Retinal pigment epithelial cell (primary cell): ENCODE measurements around the gene KANSL3.

Experiments
- DNase-seq: peaks from one replicate; pipeline ENCODE4 v3.0.0-alpha.2; 2010; ENCODE audit warnings: low read depth
- H3K4me3 ChIP-seq: 2 replicates; pipeline ENCODE4 v1.5.1; 2011; ENCODE audit warnings: mild to moderate bottlenecking, low read length, control low read depth, moderate library complexity
- TF ChIP-seq, protein P1 (sequence below): conservative IDR thresholded peaks from 2 replicates; pipeline ENCODE4 v1.5.1; 2011; ENCODE audit warnings: low read depth, low read length, control low read depth, inconsistent platforms

The KANSL3 gene

DNA sequence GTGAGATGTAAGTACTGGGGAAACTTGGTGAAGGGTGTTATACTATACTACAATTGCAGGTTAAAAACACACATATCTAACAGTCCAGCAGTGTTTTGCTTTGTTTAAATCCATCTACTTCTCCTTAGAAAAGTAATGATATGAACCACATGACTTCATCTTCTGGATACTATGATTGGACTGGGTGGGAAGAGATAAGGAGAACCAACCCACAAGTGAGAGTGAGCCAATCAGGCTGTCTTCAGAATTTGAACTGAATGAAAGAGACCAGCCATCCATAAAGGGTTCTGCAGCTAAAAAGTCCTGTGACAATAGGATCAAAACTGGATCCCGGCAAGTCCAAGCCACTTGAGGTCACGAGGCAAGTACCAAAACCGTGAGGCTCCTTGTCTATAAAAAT, 46.6 kb downstream of the KANSL3 start:
- TF ChIP-seq, protein P1, sequence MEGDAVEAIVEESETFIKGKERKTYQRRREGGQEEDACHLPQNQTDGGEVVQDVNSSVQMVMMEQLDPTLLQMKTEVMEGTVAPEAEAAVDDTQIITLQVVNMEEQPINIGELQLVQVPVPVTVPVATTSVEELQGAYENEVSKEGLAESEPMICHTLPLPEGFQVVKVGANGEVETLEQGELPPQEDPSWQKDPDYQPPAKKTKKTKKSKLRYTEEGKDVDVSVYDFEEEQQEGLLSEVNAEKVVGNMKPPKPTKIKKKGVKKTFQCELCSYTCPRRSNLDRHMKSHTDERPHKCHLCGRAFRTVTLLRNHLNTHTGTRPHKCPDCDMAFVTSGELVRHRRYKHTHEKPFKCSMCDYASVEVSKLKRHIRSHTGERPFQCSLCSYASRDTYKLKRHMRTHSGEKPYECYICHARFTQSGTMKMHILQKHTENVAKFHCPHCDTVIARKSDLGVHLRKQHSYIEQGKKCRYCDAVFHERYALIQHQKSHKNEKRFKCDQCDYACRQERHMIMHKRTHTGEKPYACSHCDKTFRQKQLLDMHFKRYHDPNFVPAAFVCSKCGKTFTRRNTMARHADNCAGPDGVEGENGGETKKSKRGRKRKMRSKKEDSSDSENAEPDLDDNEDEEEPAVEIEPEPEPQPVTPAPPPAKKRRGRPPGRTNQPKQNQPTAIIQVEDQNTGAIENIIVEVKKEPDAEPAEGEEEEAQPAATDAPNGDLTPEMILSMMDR, result no peak
- no peak for DNase-seq
- H3K4me3 ChIP-seq, result no peak overlapping the region

DNA sequence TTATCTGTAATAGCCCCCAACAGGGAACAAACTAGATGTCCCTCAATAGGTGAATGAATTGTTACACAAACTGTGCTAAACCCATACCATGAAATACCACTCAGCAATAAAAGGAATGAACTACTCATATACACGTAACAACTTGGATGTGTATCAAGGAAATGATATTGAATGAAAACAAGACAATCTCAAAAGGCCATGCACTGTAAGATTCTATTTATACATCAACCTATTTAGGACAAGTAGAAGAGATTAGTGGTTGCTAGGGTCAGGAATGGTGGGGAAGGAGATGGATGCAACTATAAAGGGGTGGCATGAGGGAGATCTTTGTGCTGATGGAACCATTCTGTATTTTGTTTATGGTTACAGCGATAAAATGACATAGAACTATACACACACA, 47.1 kb downstream of the KANSL3 start:
- DNase-seq, result no peak
- TF ChIP-seq, protein P1, result no peak
- no peak overlapping the region for H3K4me3 ChIP-seq

DNA sequence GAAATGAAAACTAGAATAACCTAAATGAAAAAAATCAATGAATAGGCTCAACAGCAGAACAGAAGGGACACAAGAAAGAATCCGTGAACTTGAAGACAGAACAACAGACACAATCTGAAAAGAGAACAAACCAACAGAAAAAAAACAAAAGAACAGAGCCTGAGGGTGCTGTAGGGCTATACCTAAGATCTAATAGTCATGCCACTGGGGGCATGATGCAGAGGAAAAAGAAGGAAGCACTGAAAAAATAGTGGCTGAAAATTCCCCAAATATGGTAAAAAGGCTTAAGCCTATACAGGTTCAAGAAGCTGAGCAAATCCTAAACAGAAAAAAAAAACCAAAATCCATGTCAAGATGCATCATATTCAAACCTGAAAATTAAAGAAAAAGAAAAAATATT, 50.3 kb downstream of the KANSL3 start:
- TF ChIP-seq, protein P1, result no peak
- no peak overlapping the region for H3K4me3 ChIP-seq
- DNase-seq, result no peak

DNA sequence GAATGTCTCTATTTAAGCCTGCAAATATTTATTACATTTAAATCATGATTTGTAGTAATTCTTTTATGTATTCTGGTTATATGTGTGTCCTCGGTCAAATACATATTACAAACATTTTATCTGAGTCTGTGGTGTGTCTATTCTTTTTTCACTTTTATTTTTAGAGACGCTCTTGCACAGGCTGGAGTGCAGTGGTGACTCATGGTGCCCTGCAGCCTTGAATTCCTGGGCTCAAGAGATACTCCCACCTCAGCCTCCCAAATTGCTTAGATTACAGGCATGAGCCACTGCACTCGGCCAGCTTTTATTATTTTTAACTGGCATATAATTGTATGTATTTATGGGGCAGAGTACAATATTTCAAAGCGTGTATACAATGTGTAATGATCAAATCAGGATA, 54.1 kb downstream of the KANSL3 start:
- H3K4me3 ChIP-seq, result no peak overlapping the region
- DNase-seq, result no peak
- TF ChIP-seq, protein P1, result no peak

DNA sequence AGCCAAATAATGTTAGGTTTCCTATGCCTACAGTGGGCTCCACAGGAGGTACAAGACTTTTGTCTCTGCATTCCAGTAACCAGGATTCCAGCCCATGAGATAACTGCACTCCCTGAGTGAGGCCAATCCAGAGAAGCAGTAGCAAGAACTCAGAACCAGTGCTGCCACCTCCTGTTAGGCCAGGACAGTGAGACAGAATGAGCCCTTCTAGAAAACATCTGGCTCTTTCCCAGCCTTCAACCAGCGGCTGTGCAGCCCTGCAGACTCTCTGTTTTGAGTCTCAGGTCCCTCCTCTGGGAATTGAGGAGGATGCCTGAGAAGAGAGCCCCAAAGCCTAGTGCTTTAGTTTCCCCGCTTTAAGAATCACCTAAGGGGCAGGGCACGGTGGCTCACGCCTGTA, 57.3 kb downstream of the KANSL3 start:
- TF ChIP-seq, protein P1, result no peak
- no peak for DNase-seq
- no peak overlapping the region for H3K4me3 ChIP-seq

DNA sequence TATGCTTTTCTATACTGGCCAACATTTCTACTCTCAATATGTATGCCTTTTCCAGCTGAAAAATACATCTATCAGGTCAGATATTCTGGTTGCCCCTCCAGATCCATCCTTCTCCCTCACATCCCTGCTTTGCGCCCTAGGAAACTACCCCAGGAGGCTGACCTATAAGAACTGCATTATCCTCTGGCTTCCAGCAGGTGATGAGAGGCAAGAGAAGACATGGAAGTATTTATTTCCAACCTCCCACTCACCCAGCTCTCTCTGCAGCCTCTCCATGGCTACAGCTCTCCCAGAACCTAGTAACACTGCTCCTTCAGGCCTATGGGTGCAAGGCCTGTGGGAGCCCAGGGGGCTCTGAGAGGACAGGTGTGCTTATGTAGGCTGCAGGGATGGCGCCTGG, 58.7 kb downstream of the KANSL3 start:
- H3K4me3 ChIP-seq, result no peak overlapping the region
- TF ChIP-seq, protein P1, result no peak
- no peak for DNase-seq

DNA sequence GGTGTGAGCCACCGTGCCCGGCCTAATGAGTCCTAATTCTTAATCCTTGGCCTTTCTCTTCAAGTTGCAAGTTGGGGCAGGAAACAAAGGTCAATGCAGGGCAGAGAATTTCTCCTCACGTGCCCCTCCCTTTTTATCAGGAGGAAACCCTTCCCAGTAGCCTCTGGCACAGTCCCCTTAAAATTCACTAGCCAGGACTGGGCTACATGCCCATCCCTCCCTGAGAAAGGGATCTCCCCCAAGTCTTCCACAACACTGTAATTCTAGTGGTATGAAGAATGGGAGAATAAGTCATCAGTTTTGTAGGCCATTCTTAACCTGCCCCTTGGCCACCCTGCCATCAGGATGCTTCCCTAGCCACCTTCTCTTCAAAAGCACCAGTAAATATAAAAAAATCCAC, 59.4 kb downstream of the KANSL3 start:
- DNase-seq, result no peak
- no peak overlapping the region for H3K4me3 ChIP-seq
- TF ChIP-seq, protein P1, result no peak
